ENCODE measurements around the gene SDK1.

DNA sequence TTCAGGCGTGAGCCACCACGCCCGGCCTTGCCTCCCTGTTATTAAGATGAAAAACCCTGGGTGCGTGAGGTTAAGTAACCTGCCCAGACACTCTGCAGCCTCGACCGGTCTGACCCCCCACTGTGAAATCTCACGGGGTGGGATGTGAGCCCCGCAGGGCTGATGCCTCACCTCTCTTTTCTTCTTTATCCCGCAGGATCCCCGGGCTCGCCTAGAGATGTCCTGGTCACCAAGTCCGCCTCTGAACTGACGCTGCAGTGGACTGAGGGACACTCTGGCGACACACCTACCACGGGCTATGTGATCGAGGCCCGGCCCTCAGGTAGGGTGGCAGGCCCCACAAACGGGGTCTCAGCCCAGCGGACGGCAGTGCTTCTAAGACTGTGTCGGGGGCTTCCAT, 920.0 kb downstream of the SDK1 start:
- TF ChIP-seq, protein P1, sequence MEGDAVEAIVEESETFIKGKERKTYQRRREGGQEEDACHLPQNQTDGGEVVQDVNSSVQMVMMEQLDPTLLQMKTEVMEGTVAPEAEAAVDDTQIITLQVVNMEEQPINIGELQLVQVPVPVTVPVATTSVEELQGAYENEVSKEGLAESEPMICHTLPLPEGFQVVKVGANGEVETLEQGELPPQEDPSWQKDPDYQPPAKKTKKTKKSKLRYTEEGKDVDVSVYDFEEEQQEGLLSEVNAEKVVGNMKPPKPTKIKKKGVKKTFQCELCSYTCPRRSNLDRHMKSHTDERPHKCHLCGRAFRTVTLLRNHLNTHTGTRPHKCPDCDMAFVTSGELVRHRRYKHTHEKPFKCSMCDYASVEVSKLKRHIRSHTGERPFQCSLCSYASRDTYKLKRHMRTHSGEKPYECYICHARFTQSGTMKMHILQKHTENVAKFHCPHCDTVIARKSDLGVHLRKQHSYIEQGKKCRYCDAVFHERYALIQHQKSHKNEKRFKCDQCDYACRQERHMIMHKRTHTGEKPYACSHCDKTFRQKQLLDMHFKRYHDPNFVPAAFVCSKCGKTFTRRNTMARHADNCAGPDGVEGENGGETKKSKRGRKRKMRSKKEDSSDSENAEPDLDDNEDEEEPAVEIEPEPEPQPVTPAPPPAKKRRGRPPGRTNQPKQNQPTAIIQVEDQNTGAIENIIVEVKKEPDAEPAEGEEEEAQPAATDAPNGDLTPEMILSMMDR (IDR thresholded peaks at IDR 0.05), result no peak
- no peak for TF ChIP-seq POLR2AphosphoS5 (IDR thresholded peaks at IDR 0.05)
- TF ChIP-seq EP300 (IDR thresholded peaks at IDR 0.05), result no peak
- no peak for TF ChIP-seq POLR2A (IDR thresholded peaks at IDR 0.05)
